HG02623 (cell line): ENCODE results near the gene DMD.
A peak's percentile ranks its signal among the peaks of the same experiment; 100 is the strongest.

ENCODE experiments used
- ATAC-seq: cut with Tn5 transposase; IDR thresholded peaks from one replicate; pipeline ENCODE4 v1.9.1; 2021; ENCODE audit warnings: moderate library complexity; ENCODE audit not compliant: unreplicated experiment

Gene DMD

DNA sequence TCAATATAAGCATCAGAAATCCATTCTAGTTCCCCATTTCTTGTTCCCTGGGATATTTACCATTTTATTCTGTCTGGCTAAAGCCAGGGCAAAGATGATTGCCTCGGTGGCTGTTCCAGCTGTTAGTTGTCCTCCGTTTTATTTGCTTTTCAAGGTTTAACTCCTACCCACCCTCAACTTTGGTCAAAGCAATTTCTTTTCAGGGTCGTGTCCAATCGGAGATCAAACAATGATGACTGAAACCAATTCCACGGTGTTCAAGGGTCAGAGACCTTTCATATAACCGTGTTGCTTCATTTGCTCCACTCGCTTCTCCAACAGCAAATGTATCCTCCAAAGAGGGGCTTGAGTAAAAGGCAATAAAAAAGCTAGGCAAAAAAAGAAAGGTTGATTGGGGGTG is 1946.0 kb downstream of the DMD start:
- ATAC-seq: no peak

DNA sequence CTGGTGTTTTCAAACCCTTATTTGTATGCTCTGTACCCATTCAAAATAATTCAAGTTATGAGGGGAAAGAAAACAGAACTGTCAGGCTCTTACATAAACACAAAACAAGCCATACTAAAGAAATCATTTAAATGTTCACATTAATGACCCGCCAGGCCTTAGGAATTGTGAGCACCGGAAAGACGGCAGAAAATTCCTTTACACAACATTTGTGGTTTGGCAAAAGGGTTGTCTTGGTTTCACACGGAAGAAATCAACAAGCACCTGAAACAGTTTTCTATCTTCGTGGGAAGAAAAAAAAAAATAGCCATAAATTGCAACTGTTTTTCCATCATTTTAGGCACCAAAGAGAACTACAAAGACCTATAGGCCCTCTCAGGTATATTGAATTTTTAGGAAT is 1951.0 kb downstream of the DMD start:
- no peak for ATAC-seq

DNA sequence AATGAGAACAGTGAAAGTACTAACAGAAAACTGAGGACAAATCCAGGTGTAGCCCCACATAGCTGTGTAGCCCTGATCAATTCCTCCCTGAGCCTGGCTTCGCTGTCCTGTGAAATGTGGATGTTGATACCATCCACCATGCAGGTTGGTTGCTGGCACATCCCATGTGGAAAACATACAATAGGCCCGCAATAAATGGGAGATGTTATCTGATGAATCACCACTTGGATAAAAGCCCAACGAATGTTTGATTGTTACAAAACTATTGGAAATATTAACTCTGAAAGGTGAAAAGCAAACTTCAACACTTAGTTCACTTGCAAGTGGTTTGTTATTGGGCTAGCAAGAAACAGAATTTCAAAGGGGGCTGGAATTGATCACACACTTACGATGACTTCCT is 1953.2 kb downstream of the DMD start:
- ATAC-seq: no peak

DNA sequence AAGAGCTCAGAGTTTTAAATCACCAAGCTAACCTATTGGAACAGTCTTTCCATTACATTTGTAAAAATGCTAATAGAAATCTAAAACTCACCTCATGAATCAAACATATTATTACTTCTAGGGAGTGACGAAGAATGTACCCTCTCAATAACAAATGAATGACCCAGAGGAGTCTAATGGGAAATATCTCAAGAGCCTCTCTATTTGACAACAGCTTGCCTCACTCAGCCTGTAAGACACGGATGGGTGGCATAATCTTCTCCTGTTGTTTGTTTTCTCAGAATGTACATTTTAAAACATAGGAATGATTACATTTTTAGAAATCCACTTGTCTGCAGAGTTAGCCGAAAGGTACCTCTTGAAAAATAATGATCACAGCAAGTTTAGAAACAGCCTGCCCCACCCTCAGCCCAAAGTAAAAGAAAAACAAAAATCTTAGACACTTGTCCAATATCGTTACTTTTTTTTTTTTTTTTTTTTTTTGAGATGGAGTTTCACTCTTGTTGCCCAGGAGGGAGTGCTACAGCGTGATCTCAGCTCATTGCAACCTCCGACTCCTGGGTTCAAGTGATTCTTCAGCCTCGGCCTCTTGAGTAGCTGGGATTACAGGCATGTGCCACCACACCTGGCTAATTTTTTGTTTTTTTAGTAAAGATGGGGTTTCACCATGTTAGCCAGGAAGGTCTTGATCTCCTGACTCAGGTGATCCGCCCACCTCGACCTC is 1955.9 kb downstream of the DMD start:
- ATAC-seq: no peak

DNA sequence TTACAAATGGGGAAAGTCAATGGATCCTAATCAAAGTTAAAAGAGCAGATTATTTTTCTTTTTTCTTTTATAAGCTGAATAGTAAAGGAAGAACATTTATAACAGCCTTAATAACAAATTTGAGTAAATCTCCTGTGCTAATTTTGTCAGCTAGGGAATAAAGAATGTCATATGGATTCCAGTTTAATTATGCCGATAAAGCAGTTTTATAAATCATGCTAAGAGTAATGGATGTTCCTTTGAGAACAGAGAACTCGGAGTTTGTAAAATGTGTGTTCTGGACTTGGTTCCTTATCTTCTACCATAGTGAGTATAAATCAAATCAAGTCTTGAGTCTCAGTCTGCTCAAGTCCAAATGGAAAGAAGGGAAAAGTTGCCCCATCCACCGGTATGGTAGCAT is 1959.2 kb downstream of the DMD start:
- ATAC-seq: no peak

DNA sequence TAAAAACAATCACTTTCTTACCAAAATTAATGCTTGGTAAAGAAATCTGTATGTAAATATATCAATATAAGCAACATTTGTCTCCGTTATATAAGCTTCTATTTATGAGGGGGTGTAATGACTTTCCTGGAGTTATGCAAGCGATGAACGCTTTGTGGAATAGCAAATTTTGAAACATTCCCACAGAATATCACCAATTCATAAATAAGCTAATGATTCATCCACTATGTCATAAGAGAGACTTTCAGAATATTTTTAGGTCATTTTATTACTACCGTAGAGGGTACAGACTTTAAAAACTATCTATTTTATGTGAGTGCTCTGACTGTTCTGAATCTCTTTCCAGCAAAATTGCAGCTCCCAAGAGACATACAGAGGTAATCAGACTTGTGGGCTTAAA is 1960.0 kb downstream of the DMD start:
- ATAC-seq: no peak

DNA sequence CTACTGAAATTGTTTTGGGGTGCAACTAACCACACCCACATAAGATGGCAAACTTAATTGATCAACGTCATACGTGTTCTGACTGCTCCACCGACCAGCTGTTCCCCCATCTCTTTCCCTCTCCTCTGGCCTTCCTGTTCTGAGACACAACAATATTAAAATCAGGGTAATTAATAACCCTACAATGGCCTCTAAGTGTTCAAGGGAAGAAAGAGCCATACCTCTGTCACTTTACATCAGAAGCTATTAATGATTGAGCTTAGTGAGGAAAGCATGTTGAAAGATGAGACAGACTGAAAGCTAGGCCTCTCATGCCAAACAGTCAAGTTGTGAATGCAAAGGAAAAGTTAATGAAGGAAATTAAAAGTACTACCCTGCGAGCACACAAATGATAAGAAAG is 1965.6 kb downstream of the DMD start:
- no peak for ATAC-seq

DNA sequence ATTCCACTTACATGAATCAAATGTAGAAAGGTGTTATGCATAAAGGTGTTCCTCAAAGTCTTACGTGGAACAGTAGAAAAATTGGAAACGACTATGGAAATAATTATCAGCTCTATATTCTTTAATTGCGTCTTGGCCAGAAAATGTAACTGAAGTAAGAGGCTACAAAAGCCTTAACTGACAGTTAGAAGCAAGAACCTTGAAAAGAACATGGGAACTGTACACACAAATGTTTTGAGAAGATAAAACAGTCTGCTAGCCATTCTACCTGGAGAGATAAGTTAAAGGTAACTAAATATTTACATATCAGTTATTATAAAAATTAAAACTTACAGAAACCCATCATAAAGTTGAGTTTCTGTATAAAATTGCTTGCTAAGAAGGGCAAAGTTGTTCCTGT is 1967.5 kb downstream of the DMD start:
- ATAC-seq: no peak

DNA sequence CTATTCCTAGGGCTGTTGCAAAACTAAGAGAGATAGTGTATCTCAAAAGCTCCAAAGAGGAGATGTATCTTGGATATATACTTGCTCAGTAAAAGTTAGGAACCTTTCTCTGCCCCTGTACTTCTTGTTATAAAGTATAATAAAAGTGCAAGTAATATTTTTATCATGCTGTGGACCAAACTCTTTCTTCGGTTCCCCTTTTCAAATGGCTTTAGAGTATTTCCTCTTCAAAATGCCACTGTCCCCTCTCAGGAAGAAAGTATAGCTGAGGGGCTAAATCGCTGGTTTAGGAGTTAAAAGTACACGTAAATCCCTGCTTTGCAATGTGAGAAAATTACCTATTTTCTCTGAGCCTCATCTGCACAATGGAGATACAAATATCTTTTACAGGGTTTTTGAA is 1970.4 kb downstream of the DMD start:
- no peak for ATAC-seq

DNA sequence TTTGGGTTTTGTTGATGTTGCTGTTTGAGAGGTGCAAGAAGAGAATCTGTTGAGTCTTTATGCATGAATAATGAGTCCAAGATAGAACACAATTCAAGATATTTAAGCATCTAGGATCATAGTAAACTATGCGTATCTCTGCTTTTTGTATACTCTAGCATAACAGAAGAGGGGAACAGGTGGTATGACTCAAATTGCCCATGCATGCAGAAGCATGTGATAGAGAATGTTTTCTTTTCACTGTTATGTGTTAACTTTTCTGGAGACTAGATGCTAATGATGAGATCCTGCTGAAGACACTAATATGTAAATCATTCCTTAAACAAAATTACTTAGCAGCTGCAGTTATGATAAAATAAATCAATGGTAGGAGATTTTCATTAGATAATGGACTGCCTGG is 1974.2 kb downstream of the DMD start:
- ATAC-seq: peak; percentile 58

DNA sequence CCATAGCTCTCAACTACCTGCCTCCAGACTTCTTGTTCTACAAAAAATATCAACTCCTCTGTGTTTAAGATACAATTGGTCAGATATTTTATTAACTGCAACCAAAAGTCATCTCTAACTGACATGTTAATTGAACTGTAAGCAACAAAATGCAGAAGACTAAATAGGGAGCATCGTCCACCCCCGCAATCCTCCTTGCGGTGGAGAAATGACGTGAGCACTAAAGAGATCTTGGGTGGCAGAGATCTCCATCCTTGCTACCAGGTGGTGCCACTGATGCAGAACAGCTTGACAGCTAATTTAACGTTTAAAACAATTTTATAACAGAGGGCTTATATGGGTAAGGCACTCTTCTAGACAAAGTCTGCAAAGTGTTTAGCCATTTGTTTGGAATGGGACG is 1975.1 kb downstream of the DMD start:
- peak; percentile 77 for ATAC-seq

DNA sequence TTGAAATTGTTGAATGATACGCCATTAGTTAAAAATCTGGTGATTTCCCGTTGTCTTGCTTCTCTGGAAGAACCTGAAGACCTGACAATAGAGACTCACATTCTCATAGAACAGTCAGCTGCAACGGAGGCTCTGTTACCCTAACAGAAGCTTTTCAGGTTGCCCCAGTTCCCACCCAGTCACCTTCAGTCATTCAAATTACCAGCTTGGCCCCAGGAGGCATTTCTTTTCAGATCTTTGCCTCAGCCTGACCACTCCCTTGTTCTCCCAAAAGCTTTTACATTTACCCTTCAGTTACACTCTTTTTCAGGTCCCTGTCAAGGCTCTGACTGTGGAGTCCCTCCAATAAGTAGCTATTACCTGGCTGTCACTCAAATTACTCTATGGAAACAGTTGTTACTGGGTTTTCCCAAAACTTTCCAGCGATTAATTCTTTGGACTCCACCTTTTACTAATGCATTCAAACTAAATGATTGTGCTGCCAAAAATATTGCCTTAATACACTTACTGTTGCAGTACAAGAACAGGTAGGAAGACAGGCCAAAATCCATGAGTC is 1977.3 kb downstream of the DMD start:
- no peak for ATAC-seq

DNA sequence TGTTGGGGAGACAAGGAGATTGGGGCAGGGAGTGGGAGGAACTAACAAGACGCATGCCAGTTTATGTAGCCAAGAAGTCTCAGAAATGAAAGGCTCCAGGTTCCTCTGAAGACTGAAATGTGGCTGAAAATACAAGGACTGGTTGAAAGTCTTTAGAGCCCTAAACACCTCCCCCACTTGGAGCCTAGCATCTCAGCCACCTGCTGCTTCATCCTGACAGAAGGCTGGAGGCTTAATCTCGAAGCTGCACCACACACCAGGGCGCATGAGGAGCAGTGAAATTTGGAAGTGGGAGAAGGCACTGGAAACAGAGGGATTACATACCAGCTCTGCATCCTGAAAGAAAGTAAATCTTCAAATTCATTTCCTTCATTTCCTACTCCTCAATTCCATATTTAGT is 1978.8 kb downstream of the DMD start:
- ATAC-seq: no peak

DNA sequence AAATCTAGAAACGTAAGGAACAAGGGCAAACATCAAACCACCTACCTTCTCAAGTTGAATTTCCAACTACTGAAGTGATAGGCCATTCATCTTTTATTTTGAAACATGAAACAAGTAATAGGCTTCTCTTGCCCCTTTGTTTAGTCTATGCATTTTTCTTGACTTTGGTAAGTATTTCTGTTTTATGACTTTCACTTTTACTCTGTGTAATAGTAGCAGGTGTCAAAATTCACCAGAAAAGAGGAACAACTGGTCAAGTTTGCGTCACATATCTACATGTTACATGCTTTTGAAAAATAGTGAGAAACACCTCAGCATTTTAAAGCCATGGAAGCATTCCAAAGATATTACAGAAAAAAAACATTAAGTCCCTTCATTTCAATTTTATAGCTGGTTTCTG is 1982.4 kb downstream of the DMD start:
- ATAC-seq: peak; percentile 90

DNA sequence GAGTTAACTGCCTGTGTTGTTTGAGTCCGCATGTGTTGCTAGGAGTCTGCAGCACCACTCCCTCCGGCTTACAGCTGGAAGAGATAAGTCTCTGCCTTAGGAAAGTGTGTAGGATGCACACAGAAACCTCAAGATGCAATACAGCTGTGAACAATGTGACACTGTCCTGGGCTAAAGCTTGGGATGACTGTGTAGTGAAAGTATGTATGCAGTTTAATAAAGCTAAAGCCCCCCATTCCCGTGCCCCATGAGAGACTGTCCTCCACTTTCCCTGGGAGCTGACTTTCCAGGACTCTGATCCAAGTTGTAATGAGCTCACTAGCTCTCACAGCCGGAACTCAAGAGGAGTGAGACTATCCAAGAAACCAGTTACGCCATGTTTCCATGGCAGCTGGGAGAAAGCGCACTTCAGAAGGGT is 1982.9 kb downstream of the DMD start:
- ATAC-seq: no peak

DNA sequence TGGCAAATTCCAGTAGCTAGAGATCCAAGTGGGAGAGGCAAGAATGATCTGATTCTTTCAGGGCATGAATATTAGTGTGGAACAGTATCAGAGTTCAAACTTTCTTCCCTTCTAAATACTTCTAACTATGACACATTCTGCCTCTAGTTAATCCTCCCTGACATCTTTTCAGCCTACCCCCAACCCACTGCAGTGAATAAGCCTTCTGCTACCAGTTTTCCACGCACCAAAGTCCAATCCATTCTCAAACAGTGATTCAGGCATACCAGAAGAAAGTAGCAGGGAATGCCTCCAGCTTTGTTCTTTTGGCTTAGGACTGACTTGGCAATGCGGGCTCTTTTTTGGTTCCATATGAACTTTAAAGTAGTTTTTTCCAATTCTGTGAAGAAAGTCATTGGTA is 1984.1 kb downstream of the DMD start:
- no peak for ATAC-seq

DNA sequence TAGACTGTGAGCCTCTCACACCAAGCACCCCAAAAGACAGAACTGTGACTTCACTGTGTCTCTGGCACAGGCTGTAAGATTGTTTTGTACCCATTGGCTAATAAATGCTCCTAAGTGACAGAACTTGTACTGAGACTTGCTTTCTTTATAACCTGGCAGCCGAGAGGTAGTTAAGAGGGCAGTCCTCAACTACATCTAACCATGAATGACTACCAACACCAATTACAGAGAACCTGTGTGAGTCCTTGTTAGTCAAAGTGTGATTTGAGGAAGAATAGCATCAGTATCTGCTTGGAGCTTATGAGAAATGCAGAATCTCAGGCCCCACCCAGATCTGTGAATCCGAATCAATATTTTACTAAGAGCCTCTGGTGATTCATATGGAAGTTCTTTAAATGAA is 1985.5 kb downstream of the DMD start:
- ATAC-seq: no peak

DNA sequence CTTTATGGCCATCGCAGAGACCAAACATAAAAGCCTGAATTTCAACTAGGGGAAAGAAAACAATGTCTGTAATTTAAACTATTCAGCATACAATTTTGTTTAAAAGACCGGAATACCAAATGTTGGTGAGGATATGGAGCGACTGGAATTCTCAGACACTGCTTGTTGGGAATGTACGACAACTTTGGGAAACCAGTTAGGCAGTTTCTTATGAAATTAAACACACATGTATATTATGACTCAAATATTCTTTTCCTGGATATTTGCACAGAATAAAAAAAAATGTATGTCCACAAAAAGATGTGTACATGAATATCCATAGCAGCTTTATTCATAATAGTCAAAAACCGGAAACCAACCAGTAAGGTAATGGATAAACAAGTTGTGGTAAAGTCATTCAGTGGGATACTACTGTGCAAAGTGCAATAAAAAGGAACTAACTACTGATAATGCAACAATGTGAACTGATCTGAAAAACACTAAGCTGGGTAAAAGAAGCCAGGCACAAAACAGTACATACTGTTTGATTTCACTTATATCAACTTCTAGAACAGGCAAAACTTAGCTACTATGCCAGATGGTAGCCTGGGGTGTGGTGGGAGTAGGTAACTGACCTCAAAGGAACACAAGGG is 1986.9 kb downstream of the DMD start:
- ATAC-seq: no peak

DNA sequence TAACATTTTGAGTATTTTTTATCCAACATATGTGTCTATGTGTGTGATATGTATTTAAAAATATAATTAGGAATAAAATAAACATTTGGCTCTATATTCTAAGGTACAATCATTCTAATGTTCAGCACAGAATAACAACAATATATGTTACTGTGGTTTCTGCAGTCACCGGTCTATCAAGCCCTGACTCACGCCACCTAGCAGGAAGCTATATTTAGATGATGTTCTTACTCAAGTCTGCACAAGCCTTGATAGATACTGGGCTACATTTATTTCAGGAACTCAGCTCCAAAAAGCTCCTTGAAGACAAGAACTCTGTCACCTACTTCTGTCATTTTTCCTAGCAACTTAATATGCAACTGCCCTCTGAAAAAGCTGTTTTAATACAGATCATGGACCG is 1987.5 kb downstream of the DMD start:
- peak; percentile 78 for ATAC-seq

DNA sequence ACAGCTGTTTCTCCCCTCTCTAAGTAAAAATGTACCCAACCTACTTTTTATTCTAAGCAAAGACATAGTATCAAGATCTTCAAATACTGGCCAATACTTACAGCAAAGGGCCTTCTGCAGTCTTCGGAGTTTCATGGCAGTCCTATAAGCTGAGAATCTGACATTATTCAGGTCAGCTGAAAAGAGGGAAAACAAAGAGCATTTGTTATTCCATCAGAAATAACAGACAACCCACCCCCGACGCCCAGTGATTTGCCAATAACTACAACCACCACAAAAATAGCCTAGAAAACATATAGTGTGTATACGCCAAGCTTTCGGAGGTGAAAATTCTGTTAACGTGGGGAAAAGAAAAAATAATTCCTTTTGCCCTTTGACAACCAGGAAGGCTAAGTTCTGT is 1988.4 kb downstream of the DMD start:
- ATAC-seq: no peak

DNA sequence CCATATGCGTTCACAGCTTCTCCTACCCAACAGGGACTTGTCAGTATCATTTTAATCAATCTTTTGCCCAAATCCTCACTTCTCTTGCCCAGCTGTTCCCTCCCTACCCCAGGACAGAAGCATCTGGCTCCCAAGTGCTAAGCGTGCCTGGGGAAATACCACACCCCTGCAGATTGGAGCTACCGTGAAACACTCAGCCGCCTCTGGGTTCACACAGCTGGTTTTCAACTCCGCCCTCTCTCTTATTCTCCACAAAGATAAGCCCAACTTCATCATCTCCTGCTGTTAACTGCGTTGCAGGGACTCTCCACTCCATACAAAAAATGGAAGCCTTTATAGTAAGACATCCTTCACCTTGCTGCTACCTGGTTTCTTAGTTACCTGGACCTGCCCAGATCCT is 1992.2 kb downstream of the DMD start:
- no peak for ATAC-seq

DNA sequence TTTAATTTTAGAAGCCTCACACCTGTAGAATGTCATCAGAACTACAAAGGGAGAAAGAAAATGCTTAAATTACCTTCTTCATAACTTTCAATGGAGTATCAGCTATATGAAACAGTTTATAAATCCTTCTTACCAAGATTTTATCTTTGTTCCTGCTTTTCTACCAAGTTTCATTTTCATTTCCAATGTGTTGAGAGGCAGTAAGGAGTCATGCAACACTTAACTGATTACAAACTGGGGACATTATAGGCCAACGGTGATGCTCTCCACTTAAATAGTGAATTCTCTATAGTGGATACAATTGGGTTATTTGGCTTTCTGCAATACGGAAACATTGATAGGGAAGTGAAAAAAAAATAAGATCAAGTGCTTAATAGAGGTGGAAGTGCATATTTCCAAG is 1994.3 kb downstream of the DMD start:
- no peak for ATAC-seq
